GM18502 (cell line): ENCODE data around the gene KIAA0040.
"Not testable (repeated sequence)": the region's sequence is repeated elsewhere in the genome, so short reads cannot be mapped to it uniquely, and the experiment has no call there.

Experiments used
- ATAC-seq: cut with Tn5 transposase; IDR thresholded peaks from one replicate; pipeline ENCODE4 v1.9.1; 2021; ENCODE audit warnings: mild to moderate bottlenecking; ENCODE audit not compliant: unreplicated experiment, poor library complexity

The KIAA0040 gene

GRCh38 chr1:175114996-175115395, 77.6 kb downstream of the KIAA0040 start:
- no peak for ATAC-seq

- ATAC-seq = not testable (repeated sequence)
Measured at GRCh38 chr1:175108331-175108820, 84.2 kb downstream of the KIAA0040 start.
